Measurements from ENCODE around the gene LRRC32.
"Not testable (repeated sequence)": the region's sequence is repeated elsewhere in the genome, so short reads cannot be mapped to it uniquely, and the experiment has no call there.

LRRC32 gene

DNA sequence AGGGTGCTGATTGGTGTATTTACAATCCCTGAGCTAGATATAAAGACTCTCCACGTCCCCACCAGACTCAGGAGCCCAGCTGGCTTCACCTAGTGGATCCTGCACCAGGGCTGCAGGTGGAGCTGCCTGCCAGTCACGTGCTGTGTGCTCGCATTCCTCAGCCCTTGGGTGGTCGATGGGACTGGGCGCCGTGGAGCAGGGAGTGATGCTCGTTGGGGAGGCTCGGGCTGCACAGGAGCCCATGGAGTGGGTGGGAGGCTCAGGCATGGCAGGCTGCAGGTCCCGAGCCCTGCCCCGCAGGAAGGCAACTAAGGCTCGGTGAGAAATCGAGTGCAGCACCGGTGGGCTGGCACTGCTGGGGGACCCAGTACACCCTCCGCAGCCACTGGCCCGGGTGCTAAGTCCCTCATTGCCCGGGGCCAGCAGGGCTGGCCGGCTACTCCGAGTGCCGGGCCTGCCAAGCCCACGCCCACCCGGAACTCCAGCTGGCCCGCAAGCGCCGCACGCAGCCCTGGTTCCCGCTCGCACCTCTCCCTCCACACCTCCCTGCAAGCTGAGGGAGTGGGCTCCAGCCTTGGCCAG is 61.6 kb downstream of the LRRC32 start:
- not testable (repeated sequence) for DNase-seq

DNA sequence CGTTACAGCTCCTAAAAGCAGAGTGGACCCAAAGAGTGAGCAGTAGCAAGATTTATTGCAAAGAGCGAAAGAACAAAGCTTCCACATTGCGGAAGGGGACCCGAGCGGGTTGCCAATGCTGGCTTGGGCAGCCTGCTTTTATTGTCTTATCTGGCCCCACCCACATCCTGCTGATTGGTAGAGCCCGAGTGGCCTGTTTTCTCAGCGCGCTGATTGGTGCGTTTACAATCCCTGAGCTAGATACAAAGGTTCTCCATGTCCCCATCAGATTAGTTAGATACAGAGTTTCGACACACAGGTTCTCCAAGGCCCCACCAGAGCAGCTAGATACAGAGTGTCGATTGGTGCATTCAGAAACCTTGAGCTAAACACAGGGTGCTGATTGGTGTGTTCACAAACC is 62.3 kb downstream of the LRRC32 start:
- not testable (repeated sequence) for DNase-seq
